NCI-H748 (cell line): ENCODE data around the gene ELF2.
"Not testable (repeated sequence)": the region's sequence is repeated elsewhere in the genome, so short reads cannot be mapped to it uniquely, and the experiment has no call there.

ENCODE experiments used
- DNase-seq: peaks from one replicate; lab custom pipeline; 2025; ENCODE audit not compliant: unreplicated experiment; lab: John Stamatoyannopoulos, UW

ELF2 gene

GRCh38 chr4:139188648-139189416, 11.8 kb upstream of the ELF2 start:
- DNase-seq: no peak

- no peak for DNase-seq
These were observed 7.1 kb upstream of the ELF2 start for GRCh38 chr4:139184129-139184528.

GRCh38 chr4:139177869-139178619, 1.0 kb upstream of the ELF2 start:
- DNase-seq: peak; percentile 93

- DNase-seq: peak; percentile 83
These were observed 543 bp downstream of the ELF2 start for GRCh38 chr4:139176302-139177048.

GRCh38 chr4:139175646-139176301, 1.2 kb downstream of the ELF2 start:
- peak; percentile 67 for DNase-seq

GRCh38 chr4:139171876-139172691, 4.9 kb downstream of the ELF2 start:
- no peak for DNase-seq

- DNase-seq: no peak
These were observed 6.1 kb downstream of the ELF2 start for GRCh38 chr4:139170932-139171331.

GRCh38 chr4:139167774-139168444, 9.1 kb downstream of the ELF2 start:
- DNase-seq: no peak

- DNase-seq: no peak
These were observed 12.3 kb downstream of the ELF2 start for GRCh38 chr4:139164731-139165130.

GRCh38 chr4:139163806-139164206, 13.2 kb downstream of the ELF2 start:
- DNase-seq: no peak

- not testable (repeated sequence) for DNase-seq
These were observed 19.0 kb downstream of the ELF2 start for GRCh38 chr4:139157977-139158376.

- no peak for DNase-seq
These were observed 22.0 kb downstream of the ELF2 start for GRCh38 chr4:139154952-139155557.

GRCh38 chr4:139154538-139154937, 22.5 kb downstream of the ELF2 start:
- DNase-seq: no peak

- DNase-seq: no peak
These were observed 22.9 kb downstream of the ELF2 start for GRCh38 chr4:139154134-139154421.

GRCh38 chr4:139153411-139154133, 23.4 kb downstream of the ELF2 start:
- no peak for DNase-seq

- DNase-seq: no peak
These were observed 24.8 kb downstream of the ELF2 start for GRCh38 chr4:139152249-139152648.

GRCh38 chr4:139146926-139147629, 29.9 kb downstream of the ELF2 start:
- DNase-seq: no peak

- no peak for DNase-seq
These were observed 31.5 kb downstream of the ELF2 start for GRCh38 chr4:139145552-139145932.
